GM23338 (cell line): Measurements from ENCODE around the gene MARCHF10. TPM values are rescaled to one million over a fixed set of nuclear protein-coding genes. Genes with fewer than 3 reads are reported as not detected.

Experiments used
- ATAC-seq: fragments of 200-7000 bp; cut with Tn5 transposase; 3 replicates; pipeline ENCODE4 v1.9.1; 2020
- DNase-seq: peaks from one replicate; pipeline ENCODE4 v3.0.0-alpha.2; 2015; ENCODE audit warnings: low spot score
- H2AFZ ChIP-seq: fragments of 200-600 bp; sonication (generic); 2 replicates; pipeline ENCODE4 v1.8.0; 2016; ENCODE audit warnings: antibody characterized with exemption, mild to moderate bottlenecking, moderate library complexity
- H3F3A ChIP-seq: fragments of 200-600 bp; sonication (generic); replicated peaks from 2 replicates; pipeline ENCODE4 v1.8.0; 2017; ENCODE audit warnings: antibody characterized with exemption, mixed run types, low read depth
- H3K27ac ChIP-seq: fragments of 200-600 bp; sonication (generic); 2 replicates; pipeline ENCODE4 v1.6.1; 2016; ENCODE audit warnings: low read depth
- H3K27me3 ChIP-seq: fragments of 200-600 bp; sonication (generic); 2 replicates; pipeline ENCODE4 v1.8.0; 2016; ENCODE audit warnings: mild to moderate bottlenecking, mixed run types, moderate library complexity; ENCODE audit not compliant: insufficient read depth
- H3K36me3 ChIP-seq: fragments of 200-600 bp; sonication (generic); 2 replicates; pipeline ENCODE4 v1.8.0; 2016; ENCODE audit warnings: mild to moderate bottlenecking; ENCODE audit not compliant: insufficient read depth
- H3K4me1 ChIP-seq: fragments of 200-600 bp; sonication (generic); 2 replicates; pipeline ENCODE4 v1.8.0; 2016; ENCODE audit warnings: mild to moderate bottlenecking, moderate library complexity; ENCODE audit not compliant: insufficient read depth
- H3K4me2 ChIP-seq: fragments of 200-600 bp; sonication (generic); 2 replicates; pipeline ENCODE4 v1.7.1; 2017; ENCODE audit warnings: mixed run types
- H3K4me3 ChIP-seq: fragments of 200-600 bp; sonication (generic); 2 replicates; pipeline ENCODE4 v1.6.1; 2016; ENCODE audit warnings: mixed run types
- H3K79me2 ChIP-seq: fragments of 200-600 bp; sonication (generic); replicated peaks from 2 replicates; pipeline ENCODE4 v1.8.0; 2017; ENCODE audit warnings: mild to moderate bottlenecking; ENCODE audit not compliant: insufficient read depth
- H3K9me2 ChIP-seq: fragments of 200-600 bp; sonication (generic); 2 replicates; pipeline ENCODE4 v1.8.0; 2017; ENCODE audit not compliant: insufficient read depth
- H4K20me1 ChIP-seq: fragments of 200-600 bp; sonication (generic); replicated peaks from 2 replicates; pipeline ENCODE4 v1.8.0; 2017; ENCODE audit warnings: mild to moderate bottlenecking; ENCODE audit not compliant: insufficient read depth
- H3K27ac Mint-ChIP-seq: 2 replicates; pipeline ENCODE4 v1.8.0; 2020; ENCODE audit warnings: inconsistent platforms, mild to moderate bottlenecking, moderate library complexity, mixed read lengths
- H3K27me3 Mint-ChIP-seq: 3 replicates; pipeline ENCODE4 v1.8.0; 2022; ENCODE audit warnings: low read depth, mild to moderate bottlenecking, moderate library complexity, mixed read lengths, inconsistent platforms; ENCODE audit not compliant: insufficient read depth, poor library complexity
- H3K36me3 Mint-ChIP-seq: 3 replicates; pipeline ENCODE4 v1.8.0; 2021; ENCODE audit warnings: low read depth, mild to moderate bottlenecking, inconsistent platforms, moderate library complexity, mixed read lengths
- H3K4me1 Mint-ChIP-seq: 3 replicates; pipeline ENCODE4 v1.8.0; 2020; ENCODE audit warnings: mild to moderate bottlenecking, inconsistent platforms, mixed read lengths
- H3K4me3 Mint-ChIP-seq: 3 replicates; pipeline ENCODE4 v1.8.0; 2021; ENCODE audit warnings: moderate library complexity, mild to moderate bottlenecking, inconsistent platforms, mixed read lengths
- H3K9me3 Mint-ChIP-seq: 3 replicates; pipeline ENCODE4 v1.8.0; 2020; ENCODE audit warnings: moderate library complexity, mild to moderate bottlenecking, inconsistent platforms, mixed read lengths
- CREB1 ChIP-seq: fragments of 250-450 bp; sonication (Bioruptor Pico); IDR thresholded peaks from 2 replicates; pipeline ENCODE4 v1.5.0; 2020; ENCODE audit warnings: low read depth, mild to moderate bottlenecking, moderate library complexity
- CTCF ChIP-seq, 2 experiments: fragments of 200-600 bp in 1 of 2; sonication (generic) in 1 of 2; conservative IDR thresholded peaks; 2 replicates each; pipeline versions ENCODE4 v1.5.1 to v1.6.1; 2016 to 2017; ENCODE audit warnings: antibody characterized with exemption in 2 of 2, low read depth in 2 of 2, mild to moderate bottlenecking in 2 of 2, moderate library complexity in 1 of 2
- EZH2 ChIP-seq: fragments of 200-600 bp; sonication (generic); IDR thresholded peaks from one replicate; pipeline ENCODE4 v1.8.0; 2017; ENCODE audit warnings: antibody characterized with exemption, mild to moderate bottlenecking, low read depth; ENCODE audit not compliant: unreplicated experiment
- EZH2phosphoT487 ChIP-seq: fragments of 200-600 bp; sonication (generic); IDR thresholded peaks from one replicate; pipeline ENCODE4 v1.8.1; 2018; ENCODE audit warnings: antibody characterized with exemption; ENCODE audit not compliant: unreplicated experiment
- JUNB ChIP-seq: IDR thresholded peaks from one replicate; pipeline ENCODE4 v1.6.1; 2016; ENCODE audit warnings: antibody characterized with exemption; ENCODE audit not compliant: unreplicated experiment
- NANOG ChIP-seq: IDR thresholded peaks from 2 replicates; pipeline ENCODE4 v1.6.1; 2016; ENCODE audit warnings: antibody characterized with exemption, borderline replicate concordance
- POLR2AphosphoS5 ChIP-seq: IDR thresholded peaks from 2 replicates; pipeline ENCODE4 v1.6.1; 2016; ENCODE audit warnings: antibody characterized with exemption, low read depth
- REST ChIP-seq: IDR thresholded peaks from one replicate; pipeline ENCODE4 v1.6.1; 2018; ENCODE audit warnings: antibody characterized with exemption; ENCODE audit not compliant: unreplicated experiment
- STAT1 ChIP-seq: IDR thresholded peaks from one replicate; pipeline ENCODE4 v1.6.1; 2016; ENCODE audit warnings: antibody characterized with exemption; ENCODE audit not compliant: unreplicated experiment
- ZNF114 ChIP-seq: fragments of 250-450 bp; sonication (Bioruptor Pico); IDR thresholded peaks from 2 replicates; pipeline ENCODE4 v1.5.0; 2020; ENCODE audit warnings: mild to moderate bottlenecking, moderate library complexity
- ZNF331 ChIP-seq: fragments of 250-450 bp; sonication (Bioruptor Pico); IDR thresholded peaks from 2 replicates; pipeline ENCODE4 v1.5.0; 2020; ENCODE audit warnings: low read depth, mild to moderate bottlenecking, moderate library complexity
- polyA plus RNA-seq: library from polyadenylated mRNA; unstranded; fragments of >200 nt; fragmentation: Nextera tagmentation; extraction: Ambion mirVana; gene quantifications from 2 replicates; pipeline ENCODE4 v1.2.1, GENCODE V29; 2016
- total RNA-seq: library from RNA; depleted of rRNA; stranded (reverse); fragments of >200 nt; shearing (Covaris generic); gene quantifications from 2 replicates; pipeline ENCODE4 v1.2.3, GENCODE V29; 2014
- TF ChIP-seq, protein P1 (sequence below): IDR thresholded peaks from 2 replicates; pipeline ENCODE4 v1.6.1; 2016; ENCODE audit warnings: antibody characterized with exemption
- TF ChIP-seq, protein P2 (sequence below): fragments of 250-450 bp; sonication (Bioruptor Pico); IDR thresholded peaks from 2 replicates; pipeline ENCODE4 v1.5.0; 2020; ENCODE audit warnings: mild to moderate bottlenecking, moderate library complexity

MARCHF10 gene
- total and polyA plus RNA-seq, 2 experiments from 2014 or later = 0.50 TPM; not detected in 1

DNA sequence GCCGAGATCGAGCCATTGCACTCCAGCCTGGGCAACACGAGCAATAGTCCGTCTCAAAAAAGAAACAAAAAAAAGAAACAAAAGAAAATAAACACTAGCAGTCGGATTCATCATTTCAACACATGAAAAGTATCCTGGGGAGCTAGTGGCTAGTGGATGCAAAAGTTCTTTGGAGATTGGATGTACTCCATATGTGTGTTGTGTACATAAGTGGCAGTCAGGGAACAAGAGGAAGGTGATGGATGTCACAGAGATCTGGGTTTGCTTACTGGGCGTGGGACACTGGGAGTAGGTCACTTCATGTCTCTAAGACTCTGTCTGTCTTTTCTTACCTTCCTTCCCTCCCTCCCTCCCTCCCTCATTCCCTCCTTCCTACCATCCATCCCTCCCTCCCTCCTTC, 145.3 kb downstream of the MARCHF10 start:
- ATAC-seq = no peak
- H3K27me3 Mint-ChIP-seq = peaks cover 7% of the 10 kb centered on the region

More for the DNA sequence above, 145.3 kb downstream of the MARCHF10 start:
- Histone ChIP-seq H3K4me3 (no peak overlapping the region), H3K27ac (no peak overlapping the region), H3F3A (no peaks in the 10 kb centered on the region), H3K36me3 (no peaks in the 10 kb centered on the region), H3K79me2 (no peaks in the 10 kb centered on the region), H3K4me1 (no peaks in the 10 kb centered on the region), H3K4me2 (no peak overlapping the region), H4K20me1 (no peaks in the 10 kb centered on the region), H3K27me3 (no peaks in the 10 kb centered on the region), H3K9me2 (no peaks in the 10 kb centered on the region), H2AFZ (no peak overlapping the region)
- peaks cover 8% of the 10 kb centered on the region; the same call in 2 of the 3 replicates for H3K36me3 Mint-ChIP-seq
- TF ChIP-seq EZH2 = no peak
- TF ChIP-seq POLR2AphosphoS5 = no peak
- TF ChIP-seq, protein P1, sequence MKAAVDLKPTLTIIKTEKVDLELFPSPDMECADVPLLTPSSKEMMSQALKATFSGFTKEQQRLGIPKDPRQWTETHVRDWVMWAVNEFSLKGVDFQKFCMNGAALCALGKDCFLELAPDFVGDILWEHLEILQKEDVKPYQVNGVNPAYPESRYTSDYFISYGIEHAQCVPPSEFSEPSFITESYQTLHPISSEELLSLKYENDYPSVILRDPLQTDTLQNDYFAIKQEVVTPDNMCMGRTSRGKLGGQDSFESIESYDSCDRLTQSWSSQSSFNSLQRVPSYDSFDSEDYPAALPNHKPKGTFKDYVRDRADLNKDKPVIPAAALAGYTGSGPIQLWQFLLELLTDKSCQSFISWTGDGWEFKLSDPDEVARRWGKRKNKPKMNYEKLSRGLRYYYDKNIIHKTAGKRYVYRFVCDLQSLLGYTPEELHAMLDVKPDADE = no peak
- no peak for TF ChIP-seq ZNF331 (CRISPR knock-in tag)
- TF ChIP-seq CREB1 = no peak
- no peak for TF ChIP-seq NANOG
- no peak for TF ChIP-seq ZNF114 (CRISPR knock-in tag)
- TF ChIP-seq, protein P2, sequence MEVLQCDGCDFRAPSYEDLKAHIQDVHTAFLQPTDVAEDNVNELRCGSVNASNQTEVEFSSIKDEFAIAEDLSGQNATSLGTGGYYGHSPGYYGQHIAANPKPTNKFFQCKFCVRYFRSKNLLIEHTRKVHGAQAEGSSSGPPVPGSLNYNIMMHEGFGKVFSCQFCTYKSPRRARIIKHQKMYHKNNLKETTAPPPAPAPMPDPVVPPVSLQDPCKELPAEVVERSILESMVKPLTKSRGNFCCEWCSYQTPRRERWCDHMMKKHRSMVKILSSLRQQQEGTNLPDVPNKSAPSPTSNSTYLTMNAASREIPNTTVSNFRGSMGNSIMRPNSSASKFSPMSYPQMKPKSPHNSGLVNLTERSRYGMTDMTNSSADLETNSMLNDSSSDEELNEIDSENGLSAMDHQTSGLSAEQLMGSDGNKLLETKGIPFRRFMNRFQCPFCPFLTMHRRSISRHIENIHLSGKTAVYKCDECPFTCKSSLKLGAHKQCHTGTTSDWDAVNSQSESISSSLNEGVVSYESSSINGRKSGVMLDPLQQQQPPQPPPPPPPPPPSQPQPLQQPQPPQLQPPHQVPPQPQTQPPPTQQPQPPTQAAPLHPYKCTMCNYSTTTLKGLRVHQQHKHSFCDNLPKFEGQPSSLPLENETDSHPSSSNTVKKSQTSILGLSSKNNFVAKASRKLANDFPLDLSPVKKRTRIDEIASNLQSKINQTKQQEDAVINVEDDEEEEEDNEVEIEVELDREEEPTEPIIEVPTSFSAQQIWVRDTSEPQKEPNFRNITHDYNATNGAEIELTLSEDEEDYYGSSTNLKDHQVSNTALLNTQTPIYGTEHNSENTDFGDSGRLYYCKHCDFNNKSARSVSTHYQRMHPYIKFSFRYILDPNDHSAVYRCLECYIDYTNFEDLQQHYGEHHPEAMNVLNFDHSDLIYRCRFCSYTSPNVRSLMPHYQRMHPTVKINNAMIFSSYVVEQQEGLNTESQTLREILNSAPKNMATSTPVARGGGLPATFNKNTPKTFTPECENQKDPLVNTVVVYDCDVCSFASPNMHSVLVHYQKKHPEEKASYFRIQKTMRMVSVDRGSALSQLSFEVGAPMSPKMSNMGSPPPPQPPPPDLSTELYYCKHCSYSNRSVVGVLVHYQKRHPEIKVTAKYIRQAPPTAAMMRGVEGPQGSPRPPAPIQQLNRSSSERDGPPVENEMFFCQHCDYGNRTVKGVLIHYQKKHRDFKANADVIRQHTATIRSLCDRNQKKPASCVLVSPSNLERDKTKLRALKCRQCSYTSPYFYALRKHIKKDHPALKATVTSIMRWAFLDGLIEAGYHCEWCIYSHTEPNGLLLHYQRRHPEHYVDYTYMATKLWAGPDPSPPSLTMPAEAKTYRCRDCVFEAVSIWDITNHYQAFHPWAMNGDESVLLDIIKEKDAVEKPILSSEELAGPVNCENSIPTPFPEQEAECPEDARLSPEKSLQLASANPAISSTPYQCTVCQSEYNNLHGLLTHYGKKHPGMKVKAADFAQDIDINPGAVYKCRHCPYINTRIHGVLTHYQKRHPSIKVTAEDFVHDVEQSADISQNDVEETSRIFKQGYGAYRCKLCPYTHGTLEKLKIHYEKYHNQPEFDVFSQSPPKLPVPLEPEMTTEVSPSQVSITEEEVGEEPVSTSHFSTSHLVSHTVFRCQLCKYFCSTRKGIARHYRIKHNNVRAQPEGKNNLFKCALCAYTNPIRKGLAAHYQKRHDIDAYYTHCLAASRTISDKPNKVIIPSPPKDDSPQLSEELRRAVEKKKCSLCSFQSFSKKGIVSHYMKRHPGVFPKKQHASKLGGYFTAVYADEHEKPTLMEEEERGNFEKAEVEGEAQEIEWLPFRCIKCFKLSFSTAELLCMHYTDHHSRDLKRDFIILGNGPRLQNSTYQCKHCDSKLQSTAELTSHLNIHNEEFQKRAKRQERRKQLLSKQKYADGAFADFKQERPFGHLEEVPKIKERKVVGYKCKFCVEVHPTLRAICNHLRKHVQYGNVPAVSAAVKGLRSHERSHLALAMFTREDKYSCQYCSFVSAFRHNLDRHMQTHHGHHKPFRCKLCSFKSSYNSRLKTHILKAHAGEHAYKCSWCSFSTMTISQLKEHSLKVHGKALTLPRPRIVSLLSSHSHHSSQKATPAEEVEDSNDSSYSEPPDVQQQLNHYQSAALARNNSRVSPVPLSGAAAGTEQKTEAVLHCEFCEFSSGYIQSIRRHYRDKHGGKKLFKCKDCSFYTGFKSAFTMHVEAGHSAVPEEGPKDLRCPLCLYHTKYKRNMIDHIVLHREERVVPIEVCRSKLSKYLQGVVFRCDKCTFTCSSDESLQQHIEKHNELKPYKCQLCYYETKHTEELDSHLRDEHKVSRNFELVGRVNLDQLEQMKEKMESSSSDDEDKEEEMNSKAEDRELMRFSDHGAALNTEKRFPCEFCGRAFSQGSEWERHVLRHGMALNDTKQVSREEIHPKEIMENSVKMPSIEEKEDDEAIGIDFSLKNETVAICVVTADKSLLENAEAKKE (CRISPR knock-in tag) = no peak
- TF ChIP-seq REST = no peak
- no peak for TF ChIP-seq STAT1
- TF ChIP-seq EZH2phosphoT487 = no peak
- no peak for TF ChIP-seq CTCF (conservative IDR thresholded peaks at IDR 0.05; ENCODE audit: low read depth in 2 of 2)
- no peak for TF ChIP-seq JUNB
- peaks cover 9% of the 10 kb centered on the region; the same call in 1 of the 3 replicates for H3K9me3 Mint-ChIP-seq
- no peak overlapping the region for H3K27ac Mint-ChIP-seq
- H3K4me1 Mint-ChIP-seq = peaks cover 4% of the 10 kb centered on the region; the same call in 2 of the 3 replicates
- no peak for DNase-seq
- H3K4me3 Mint-ChIP-seq = no peak overlapping the region
